ENCODE results near the gene ARHGAP26. TPM values are rescaled to one million over a fixed set of nuclear protein-coding genes. Genes with fewer than 3 reads are reported as not detected.
"Not testable (repeated sequence)": the region's sequence is repeated elsewhere in the genome, so short reads cannot be mapped to it uniquely, and the experiment has no call there.

The ARHGAP26 gene
- total RNA-seq, 1 experiment from 2014 or later: 1.7 TPM

- DNase-seq (ENCODE audit: low spot score): no peak
Measured at GRCh38 chr5:142902186-142902965, 132.2 kb downstream of the ARHGAP26 start.

- DNase-seq (ENCODE audit: low spot score): no peak
Measured at GRCh38 chr5:142904416-142904815, 134.2 kb downstream of the ARHGAP26 start.

DNA sequence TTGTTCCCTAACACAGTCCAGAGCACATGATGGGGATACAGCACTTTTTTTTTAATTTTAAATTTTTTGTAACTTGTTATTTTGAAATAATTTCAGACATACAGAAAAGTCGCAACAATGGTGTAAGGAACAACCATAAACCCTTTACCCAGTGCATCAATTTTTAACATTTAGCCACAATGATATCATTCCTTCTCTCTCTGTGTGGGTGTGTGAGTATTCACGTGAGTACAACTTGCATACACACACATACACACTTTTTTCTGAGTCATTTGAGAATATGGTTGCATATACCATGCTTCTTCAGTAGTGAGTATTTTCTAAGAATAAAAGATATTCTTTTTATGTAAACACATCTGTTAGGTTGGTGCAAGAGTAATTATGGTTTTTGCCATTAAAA lies 135.2 kb downstream of the ARHGAP26 start:
- no peak for DNase-seq (ENCODE audit: low spot score)

DNA sequence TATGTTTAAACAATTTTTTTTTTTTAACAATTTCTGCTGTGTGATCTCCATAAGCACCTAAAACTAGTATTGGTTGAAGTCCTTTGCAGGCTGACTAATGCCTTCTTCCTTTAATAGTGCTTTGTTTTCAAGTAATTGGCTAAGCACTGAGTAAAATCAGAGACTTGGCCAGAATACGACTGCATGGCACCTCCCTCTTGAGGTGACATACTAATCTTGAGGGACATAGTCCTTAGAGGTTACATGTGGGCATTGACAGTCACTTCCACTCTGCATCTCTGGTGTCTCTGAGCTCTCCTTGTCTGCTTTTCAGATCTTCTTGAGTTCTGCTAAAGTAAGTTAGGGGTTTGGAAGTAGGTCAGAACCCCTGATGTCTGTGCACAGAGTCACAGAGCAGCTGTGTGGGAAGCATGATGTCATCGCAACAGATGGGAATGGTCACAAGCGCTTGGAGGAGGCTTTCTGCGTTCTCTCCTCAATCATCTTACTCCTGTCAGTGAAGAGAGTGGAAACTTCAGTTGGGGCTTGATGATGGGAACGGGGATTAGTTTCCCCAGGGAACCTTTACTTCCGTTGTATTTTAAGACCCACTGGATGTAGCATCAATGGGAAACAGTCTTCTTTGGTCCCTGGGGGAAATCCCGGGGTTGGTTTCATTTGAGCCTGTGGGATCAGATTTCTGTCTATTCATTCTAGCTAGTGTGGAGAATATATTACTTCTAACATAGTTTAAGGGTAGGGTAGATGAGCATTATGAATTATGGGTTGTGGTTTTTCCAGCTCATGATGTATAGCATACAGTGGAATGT lies 136.9 kb downstream of the ARHGAP26 start:
- no peak for DNase-seq (ENCODE audit: low spot score)

DNA sequence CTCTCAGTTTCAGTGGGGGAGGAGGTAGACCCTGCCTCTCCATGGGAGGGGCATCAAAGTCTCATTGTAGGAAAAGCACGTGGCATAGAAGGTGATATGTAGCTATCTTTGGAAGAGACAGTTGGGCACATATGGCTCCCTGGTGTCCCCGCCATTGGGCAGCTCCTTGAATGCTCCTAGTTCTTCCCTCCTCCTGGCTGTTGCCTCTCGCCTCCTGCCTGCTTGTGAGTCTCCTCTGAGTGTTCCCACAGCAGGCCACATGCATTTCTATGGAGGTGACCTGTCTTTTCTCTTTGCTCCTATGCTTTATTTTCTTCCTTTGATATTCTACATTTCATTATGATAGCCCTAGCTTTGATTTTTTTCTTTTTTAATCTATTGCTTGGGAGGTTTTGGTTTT lies 138.5 kb downstream of the ARHGAP26 start:
- no peak for DNase-seq (ENCODE audit: low spot score)

- DNase-seq (ENCODE audit: low spot score): no peak
Measured at GRCh38 chr5:142910128-142910527, 140.0 kb downstream of the ARHGAP26 start.

GRCh38 chr5:142911170-142911569 lies 141.0 kb downstream of the ARHGAP26 start:
- no peak for DNase-seq (ENCODE audit: low spot score)

- DNase-seq (ENCODE audit: low spot score): no peak
Measured at GRCh38 chr5:142911775-142912174, 141.6 kb downstream of the ARHGAP26 start.

DNA sequence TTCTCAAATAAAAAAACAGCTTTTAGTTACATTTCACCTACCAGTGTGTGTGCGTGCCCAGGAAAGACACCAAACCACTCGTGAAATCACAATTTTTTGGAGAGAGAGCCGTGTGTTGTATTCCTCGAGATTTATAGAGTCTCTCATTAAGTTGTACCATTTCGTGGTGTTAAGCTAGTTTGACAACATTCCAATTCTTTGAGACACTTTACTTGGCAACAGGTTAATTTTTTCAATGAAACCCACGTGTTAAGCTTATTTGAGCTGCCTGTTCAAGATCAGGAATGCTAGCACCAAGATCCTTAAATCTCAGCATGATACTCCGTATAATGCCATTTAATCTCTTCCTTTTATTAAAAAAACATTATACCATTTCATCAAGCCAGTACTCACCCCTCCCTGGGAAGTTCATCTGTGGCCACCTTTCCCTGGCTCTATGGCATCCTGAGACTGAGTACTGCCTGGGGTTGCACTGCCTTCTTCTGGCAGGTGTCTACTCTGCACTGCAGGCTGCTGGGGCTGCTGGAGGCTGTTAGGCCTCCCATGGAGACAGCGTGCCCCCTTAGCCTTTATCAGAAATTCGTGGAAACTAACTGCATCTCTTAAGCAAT lies 143.7 kb downstream of the ARHGAP26 start:
- no peak for DNase-seq (ENCODE audit: low spot score)

- no peak for DNase-seq (ENCODE audit: low spot score)
Measured at GRCh38 chr5:142915038-142915437, 144.9 kb downstream of the ARHGAP26 start.

- DNase-seq (ENCODE audit: low spot score): peak; percentile 69
Measured at GRCh38 chr5:142915813-142916424, 145.7 kb downstream of the ARHGAP26 start.

DNA sequence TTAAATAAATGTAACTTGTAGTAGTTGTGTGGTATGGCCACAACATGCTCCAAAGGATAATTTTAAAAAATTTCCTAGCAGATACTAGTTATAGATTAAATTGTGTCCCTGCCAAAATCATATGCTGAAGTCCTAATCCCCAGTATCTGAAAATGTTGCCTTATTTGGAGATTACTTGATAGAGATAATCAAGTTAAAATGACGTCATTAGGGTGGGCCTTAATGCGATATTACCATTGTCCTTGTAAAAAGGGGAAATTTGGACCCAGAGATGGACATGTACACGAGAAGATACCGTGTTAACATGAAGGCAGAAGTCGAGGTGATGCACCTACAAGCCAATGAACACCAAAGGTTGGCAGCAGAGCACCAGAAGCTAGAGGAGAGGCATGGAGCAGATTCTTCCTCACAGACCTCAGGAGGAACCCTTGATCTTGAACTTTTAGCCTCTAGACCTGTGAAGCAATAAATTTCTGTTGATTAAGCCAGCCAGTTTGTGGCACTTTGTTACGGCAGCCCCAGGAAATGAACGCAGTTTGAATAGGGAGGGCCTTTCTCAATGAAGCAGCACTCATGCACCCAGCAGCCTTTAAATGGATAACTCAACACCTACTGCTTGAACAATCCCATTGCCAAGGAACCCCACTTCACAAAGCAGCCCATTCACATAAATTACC lies 148.9 kb downstream of the ARHGAP26 start:
- DNase-seq (ENCODE audit: low spot score): no peak

GRCh38 chr5:142920849-142921612 lies 150.9 kb downstream of the ARHGAP26 start:
- no peak for DNase-seq (ENCODE audit: low spot score)

- DNase-seq (ENCODE audit: low spot score): peak; percentile 49
Measured at GRCh38 chr5:142922223-142922952, 152.2 kb downstream of the ARHGAP26 start.

GRCh38 chr5:142924135-142924883 lies 154.1 kb downstream of the ARHGAP26 start:
- DNase-seq (ENCODE audit: low spot score): peak; percentile 37

- peak; percentile 29 for DNase-seq (ENCODE audit: low spot score)
Measured at GRCh38 chr5:142925795-142926194, 155.6 kb downstream of the ARHGAP26 start.

- no peak for DNase-seq (ENCODE audit: low spot score)
Measured at GRCh38 chr5:142926549-142926948, 156.4 kb downstream of the ARHGAP26 start.

DNA sequence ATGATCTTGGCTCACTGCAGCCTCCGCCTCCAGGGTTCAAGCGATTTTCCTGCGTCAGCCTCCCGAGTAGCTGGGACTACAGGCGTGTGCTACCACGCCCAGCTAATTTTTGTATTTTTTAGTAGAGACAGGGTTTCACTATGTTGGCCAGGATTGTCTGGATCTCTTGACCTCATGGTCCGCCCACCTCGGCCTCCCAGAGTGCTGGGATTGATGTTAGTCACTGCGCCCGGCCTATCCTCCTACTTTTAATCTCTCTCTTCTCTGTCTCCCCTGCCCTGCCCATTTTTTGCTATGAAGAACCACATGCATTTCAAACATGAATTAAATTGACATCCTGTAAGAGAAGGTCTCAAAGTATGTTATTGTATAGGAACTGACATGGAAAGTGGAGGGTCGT lies 158.8 kb downstream of the ARHGAP26 start:
- not testable (repeated sequence) for DNase-seq (ENCODE audit: low spot score)

DNA sequence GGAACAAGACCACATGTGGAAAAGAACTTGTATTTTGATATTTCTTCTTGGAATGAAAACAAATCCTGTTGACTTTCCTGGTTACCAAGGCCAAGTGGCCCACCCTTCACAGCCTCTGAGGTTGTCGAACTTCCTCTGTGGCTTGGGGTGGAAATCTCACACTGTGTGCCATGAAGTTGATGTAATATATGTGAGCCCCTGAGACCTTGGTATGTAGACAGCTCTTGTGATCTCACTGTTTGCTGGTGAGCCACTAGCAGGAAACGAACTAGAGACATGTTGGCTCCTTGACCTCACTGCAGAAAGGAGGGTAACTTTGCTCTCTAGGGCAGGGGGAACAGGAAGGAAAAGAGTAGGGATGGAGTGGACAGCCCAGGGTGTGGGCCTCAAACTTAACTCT lies 159.4 kb downstream of the ARHGAP26 start:
- DNase-seq (ENCODE audit: low spot score): no peak

All from H4 (cell line).